Activated CD4-positive, alpha-beta T cell treated with anti-CD3 and anti-CD28 coated beads, Interleukin-2, amount 50 U/mL, for 16 hours (primary cell): ENCODE data around the gene FBXL15.
"Not testable (repeated sequence)": the region's sequence is repeated elsewhere in the genome, so short reads cannot be mapped to it uniquely, and the experiment has no call there.

Experiments
- DNase-seq: peaks from one replicate; pipeline ENCODE4 v3.0.0-alpha.2; 2020

Gene FBXL15

DNA sequence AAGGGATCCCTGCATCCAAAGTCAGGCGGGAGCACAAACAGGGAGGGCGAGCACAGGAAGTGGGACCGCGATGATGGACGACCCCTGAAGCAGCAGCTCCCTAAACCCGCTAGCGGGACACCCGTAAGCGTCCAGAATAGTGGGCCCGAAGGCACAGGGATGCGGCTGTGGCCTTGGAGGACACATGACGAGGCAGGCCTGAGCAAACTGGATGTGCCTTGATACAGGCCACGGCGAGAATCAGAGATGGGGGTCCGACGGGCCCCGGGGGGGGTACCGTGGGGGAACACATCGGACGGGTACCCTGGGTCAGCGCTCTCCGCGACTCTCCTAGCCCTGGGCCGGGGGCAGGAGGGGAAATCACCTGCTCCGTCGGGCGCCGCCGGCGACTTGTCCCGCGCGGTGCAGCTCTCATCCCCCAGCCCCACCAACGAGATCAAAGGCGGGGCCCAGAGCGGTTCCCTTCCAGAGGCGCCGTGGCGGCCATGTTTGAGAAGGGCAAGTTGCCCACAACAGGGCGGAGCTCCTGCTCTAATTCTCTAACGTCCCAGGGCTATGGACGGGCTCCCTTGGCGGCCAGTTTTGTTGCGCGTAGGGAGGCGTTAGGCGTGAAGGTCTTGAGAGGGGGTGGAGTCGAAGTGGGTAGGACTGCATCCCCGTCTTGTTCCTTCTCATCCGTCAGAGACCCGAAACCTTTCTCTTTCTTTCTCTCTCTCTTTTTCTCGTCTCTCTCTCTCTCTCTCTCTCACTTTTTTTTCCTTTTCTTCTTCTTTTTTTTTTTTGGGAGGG, 11.7 kb downstream of the FBXL15 start, which contains the start of gene CUEDC2:
CUEDC2 (minus strand) TSS at position 413 of the 789 bp plus-strand sequence. CDS start 7,386 bp downstream, outside the sequence.
- DNase-seq: peak; percentile 98

DNA sequence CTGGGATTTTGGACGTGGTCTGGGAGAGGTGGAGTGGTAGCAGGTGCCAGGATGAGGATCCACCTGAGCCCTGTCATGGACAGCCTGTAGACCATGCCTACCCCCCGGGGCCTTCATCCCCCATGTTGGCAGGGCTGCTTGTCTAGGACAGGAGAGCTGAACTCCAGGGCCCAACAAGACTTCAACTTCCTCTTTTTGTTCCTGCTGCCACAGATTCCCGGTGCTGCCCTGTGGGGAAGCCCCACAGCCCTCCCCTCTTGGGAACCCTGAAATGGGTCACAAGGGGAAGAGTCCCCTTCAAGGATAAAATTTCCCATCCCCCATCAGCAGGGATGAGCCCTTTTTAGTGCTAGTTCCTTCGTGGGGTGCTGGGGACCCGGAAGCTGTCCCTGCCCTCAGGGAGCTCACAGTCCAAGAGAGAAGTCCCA, 13.0 kb downstream of the FBXL15 start:
- DNase-seq: no peak

DNA sequence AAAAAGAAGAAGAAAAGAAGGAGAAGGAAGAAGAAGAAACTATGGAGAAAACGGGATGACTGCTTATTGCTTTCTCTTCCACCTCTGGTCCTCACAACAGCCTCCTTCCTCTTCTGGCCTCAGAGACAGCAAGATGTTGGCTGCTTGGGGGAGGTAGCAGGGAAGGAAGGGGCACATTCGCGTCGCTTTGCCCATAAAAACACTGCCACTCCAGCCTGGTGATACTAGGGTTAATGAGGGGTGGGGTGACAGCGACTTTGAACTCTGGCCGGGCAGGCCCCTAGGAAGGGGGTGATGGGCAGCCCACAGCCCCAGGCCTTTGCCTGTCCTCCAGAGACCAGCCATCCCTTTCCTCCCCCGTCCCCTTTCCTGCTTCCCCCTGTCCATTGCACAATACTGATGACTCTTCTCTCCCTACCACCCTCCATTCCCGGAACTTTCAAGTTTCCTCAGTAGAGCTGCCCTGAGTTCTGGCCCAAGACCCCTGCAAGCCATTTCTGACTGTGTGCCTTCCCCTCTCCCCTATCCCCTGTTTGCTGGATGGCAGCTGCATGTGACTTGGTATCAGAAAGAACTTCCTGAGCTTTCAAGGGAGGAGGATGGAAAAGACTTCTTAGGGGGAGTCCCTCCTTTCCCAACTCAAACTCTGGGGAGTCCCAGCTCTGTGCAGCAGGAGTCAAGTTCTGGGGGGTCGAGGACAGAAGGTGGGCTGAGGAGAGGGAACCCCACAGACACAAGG, 13.9 kb downstream of the FBXL15 start:
- DNase-seq: no peak

DNA sequence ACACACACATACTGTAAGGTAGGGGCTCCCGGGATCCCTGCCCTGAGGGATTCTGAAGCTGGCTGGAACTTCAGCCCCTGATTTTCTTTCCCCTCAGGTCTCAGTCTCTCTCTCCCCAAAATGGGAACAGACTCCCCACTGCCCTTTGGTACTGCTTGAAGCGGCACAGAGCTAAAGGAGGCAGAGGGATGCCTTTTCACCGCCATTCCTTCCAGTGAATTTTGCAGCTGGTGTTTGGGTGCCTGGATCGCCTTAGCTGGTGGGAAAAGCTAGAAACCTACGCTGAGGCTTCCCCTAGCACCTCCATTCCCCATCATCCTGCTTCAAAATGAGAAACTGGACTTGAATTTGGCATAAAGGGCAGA, 14.5 kb downstream of the FBXL15 start:
- no peak for DNase-seq

DNA sequence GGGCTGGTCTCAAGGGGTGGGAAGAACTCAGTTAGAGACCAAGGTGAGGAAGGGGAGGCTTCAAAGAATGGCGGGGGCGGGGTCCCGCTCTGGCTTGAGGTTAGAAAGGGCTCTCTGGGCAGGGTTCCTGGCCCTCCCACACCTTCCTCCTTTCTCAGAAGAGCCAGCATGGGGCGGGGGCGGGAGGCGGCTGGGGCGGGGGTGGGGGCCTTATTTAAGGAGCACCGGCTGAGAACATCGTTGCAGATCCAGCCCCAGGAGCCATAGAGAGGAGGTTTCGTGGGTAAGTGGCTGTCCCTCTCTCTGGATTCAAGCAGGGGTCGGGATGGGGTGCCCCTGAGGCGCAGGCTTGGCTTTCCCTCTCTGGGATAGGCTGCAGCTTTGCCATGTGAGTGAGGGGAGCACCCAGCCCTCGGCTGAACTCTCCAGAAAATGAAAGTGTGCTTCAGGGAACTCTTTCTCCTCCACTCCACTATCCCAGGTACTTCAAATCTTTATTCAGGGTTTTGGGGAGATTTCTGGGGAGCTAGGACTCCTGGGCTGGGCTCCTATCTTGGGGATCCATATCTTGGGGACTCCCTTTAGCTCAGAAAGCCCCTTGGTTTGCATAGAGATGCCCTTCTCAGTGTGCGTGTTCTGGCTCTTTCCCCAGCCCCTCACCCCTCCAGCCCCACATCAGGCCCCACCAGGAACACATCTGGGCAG, 15.0 kb downstream of the FBXL15 start:
- peak; percentile 79 for DNase-seq

DNA sequence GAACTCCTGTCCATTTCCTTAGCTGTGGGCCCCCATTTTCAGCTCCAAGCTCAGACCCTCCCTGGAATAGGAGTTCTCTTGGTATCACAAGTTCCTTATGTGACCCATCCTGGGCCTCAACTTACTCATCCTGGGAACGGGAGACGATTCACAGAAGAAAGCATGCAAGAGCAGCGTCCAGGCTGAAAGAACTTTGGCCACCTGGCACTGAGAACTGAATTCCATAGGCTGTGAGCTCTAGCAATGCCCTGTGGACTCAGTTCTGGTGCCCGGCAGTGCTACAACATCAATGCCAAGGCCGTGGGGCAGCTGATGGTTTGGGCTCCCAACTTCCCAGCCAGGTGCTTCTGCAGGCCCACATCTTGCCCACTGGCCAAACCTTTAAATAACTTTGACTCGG, 15.7 kb downstream of the FBXL15 start:
- DNase-seq: no peak

DNA sequence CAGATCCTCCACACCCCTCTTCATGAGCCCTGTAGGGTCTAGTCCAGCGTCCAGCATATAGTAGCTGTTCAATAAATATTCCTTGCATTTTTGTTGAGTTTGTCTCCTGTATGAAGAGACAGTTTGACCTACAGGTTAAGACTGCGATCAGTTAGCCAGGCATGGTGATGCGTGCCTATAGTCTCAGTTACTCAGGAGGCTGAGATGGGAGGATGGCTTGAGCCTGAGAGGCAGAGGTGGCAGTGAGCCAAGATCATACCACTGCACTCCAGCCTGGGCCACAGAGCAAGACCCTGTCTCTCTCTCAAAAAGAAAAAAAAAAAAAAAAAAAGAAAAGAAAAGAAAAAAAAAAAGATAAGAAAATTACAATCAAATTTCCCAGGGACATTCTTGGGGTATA, 16.9 kb downstream of the FBXL15 start:
- no peak for DNase-seq

DNA sequence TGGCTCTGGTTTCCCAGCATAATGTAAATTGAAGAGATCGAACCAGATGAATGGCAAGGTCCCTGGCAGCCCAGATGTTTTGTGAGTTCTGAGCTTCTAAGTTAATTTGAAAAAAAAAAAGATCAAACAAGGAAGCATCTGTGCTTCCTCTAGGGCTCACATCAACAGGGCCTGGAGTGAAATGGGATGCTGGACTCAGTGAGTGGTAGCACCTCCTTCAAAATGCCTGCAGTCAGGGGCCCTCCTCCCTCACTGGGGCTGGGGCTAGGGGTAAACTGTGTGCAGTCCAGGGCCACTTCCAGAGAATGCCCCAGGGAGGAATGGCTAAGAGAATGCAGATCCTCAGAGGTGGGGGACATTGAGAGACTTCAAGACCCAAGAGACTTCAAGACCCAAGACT, 17.7 kb downstream of the FBXL15 start:
- DNase-seq: no peak

DNA sequence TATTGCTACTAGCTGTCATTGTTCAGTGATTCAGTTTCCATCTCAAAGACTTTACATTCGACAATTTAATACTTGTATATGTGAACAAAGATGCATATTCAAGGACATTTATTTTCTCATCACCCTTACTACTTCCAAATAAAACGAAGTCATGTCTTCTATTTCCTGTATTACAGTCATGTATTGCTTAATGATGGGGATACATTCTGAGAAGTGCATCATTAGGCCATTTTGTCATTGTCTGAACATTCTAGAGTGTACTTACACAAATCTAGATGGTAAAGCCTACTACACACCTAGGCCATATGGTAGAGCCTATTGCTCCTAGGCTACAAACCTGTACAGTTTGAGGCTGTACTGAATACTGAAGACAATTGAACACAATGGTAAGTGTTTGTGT, 24.2 kb downstream of the FBXL15 start:
- DNase-seq: no peak

DNA sequence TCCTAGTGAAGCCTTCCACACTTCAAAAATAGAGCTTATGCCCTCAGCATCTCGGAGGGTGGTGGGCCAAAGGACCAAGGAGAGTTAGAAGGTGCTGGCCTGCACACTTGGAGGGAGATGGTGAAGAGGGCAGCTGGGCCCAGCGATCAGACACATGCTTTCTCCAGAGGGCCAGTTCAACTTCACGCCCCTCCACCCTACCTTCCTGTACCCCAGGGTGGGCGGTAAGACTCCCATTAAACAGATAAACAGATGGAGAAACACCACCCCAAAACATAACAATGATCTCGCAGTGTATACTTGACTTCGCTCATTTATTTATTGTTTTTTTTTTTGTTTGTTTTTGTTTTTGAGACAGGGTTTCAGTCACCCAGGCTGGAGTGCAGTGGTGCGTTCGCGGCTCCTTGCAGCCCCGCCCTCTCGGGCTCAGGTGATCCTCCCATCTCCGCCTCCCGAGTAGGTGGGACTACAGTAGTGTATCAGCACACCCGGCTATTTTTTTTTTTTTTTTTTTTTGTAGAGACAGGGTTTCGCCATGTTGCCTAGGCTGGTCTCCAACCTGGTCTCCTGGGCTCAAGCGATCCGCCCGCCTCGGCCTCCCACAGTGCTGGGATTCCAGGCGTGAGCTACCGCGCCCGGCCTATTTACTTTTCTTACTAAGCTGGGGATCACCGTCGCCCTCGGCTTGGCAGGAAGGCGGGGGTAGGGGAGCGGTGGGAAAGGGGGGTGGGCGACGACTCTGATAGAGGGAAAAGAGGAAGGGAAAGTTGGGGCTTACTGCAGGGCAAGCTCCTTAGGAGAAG, 28.9 kb downstream of the FBXL15 start:
- peak; percentile 90 for DNase-seq

DNA sequence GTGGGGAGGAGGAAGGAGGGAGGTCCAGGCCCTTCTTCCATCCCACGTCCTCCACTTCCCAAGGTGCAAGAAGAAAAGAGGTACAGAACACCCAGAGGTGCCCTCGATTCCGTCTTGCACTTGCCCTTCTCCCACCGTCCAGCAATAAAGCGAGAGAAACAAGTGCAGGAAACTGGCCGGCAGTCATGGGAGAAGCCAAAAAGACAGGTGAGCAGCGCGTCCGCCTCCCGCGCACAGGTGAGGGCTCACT, 29.4 kb downstream of the FBXL15 start:
- DNase-seq: no peak

DNA sequence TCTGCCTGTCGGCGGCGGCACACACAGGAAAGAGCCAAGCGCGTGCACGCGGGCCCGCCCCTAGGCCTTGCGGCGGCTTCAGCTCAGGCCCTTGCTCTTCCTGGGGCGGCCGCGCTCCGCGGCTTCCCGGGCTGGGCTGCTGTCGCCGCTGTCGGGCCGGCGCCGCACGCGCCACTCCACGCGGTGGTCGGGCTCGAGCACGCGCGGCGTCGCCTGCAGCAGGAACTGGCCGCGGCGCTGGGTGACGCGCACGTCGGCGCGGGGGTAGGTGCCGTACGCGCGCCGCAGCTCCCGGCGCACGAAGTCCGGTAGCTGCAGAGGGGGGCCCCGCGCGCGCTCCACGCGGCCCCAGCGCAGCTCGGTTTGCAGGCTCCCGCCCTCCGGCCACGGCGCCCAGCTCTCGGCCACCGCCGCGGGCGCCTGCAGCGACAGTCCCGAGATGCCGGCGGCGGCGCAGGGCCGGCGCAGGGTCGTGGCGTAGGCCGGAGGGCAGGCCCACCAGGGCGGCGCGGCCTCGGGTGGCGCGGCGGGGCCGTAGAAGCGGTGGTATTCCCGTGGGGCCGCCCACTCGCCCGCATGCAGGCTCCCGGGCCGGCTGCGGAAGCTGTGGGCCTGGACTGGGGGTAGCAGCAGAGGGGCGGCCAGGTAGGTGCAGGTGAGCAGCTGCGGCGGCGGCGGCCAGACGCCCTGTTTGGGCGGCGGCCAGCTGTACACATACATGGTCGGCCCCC, 29.9 kb downstream of the FBXL15 start:
- DNase-seq: peak; percentile 91

DNA sequence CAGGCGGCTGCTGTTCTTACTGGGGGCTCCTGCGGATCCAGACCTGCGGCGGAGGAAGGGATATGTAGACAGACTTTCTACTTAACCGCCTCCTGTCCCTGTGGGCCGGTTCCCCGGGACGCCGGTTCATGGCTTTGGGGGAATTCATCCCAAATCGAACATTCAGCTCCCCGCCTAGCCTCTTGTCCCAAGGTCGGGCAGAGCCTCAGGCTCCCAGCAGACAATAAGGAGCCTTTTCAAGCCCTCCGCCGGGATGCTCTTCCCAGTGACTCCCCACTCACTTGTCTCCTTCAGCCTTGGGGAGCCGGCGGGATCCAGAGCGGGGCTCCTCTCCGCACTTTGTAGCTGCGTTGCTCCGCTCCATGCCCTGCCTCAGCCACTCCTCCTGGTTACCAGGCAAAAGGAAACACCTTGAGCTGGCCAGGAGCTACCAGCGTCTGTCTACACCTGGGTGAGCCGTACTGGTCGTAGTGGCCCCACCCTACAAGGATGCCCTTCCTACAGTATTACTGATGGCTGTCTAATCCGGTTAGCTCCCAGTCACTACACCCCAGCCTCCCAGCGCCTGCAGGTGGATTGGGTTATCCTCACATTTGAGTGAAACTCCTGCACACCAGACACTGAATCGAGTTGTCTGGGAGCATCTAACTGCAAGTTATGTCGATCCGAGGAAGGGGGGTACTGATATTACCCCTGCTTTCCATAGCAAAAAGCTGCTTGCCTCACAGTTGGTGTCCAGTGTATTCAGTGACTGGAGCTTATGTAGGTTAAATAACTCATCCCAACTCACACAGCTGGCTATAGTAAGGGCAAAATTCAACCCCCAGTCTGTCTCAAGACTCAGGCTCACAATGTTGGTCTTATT, 30.7 kb downstream of the FBXL15 start, which contains the start of gene C10orf95:
C10orf95 (minus strand) TSS at position 439 of the 865 bp plus-strand sequence. CDS start 450 bp downstream, outside the sequence.
- no peak for DNase-seq

DNA sequence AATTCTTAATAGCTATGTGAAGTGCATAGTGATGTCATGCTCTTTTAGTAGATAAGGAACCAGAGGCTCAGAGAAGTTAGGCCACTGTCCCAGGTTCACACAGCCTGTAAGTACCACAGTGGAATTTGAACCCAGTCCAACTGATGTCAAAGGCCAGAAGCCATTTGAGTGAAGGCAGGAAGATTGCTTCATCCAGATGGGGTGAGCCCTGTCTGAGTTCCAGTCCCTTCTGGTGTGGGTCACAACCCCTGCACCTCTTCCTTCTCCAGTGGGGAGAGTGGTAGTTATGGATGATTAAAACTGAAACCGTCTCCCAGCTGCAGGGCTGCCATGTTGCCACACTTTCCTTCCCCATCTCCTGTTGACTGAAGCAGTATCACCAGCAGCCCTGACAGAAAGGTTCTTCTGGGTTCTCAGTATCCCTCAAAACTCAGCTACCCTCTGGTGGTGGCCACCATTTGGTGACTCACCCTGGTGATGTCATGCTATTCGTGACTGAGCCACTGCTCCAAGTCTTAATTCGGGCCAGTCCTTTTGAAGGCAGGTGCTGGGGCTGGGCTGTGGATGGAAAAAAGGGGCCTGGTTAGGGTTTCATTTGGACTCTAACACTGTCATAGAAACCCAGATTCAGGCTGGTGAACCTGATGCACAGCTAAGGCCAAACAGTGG, 32.2 kb downstream of the FBXL15 start:
- DNase-seq: peak; percentile 89

DNA sequence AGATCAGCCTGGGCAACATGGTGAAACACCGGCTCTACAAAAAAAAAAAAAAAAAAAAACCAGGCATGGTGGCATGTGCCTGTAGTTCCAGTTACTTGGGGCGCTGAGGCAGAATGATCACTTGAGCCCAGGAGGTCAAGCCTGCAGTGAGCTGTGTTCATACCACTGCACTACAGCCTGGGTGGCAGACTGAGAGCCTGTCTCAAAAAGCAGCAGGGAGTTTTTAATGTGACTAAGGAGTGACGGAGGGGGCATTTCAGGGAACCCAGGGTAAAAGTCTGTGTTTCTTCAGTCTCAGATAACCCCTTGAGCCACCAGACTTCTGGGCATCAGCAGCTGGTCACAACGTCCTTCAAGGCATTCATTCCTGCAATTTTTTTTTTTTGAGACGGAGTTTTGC, 32.9 kb downstream of the FBXL15 start:
- no peak for DNase-seq

DNA sequence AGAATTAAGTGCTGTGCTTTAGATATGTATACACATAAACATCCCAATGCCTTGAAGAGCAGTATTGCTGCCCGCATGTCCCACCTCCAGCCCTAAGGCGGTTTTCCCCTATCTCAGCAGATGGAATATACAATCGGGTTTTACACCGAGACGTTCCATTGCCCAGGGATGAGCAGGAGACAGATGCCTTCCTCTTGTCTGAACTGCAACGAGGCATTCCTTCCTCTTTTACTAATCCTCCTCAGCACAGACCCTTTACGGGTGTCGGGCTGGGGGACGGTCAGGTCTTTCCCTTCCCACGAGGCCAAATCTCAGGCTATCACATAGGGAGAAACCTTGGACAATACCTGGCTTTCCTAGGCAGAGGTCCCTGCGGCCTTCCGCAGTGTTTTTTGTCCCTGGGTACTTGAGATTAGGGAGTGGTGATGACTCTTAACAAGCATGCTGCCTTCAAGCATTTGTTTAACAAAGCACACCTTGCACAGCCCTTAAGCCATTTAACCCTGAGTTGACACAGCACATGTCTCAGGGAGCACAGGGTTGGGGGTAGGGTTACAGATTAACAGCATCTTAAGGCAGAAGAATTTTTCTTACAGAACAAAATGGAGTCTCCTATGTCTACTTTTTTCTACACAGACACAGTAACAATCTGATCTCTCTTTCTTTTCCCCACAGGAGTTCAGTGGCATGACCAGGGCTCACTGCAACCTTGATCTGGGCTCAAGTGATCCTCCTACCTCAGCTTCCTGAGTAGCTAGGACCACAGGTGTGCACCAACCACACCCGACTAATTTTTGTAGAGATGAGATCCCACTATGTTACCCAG, 34.2 kb downstream of the FBXL15 start:
- not testable (repeated sequence) for DNase-seq

DNA sequence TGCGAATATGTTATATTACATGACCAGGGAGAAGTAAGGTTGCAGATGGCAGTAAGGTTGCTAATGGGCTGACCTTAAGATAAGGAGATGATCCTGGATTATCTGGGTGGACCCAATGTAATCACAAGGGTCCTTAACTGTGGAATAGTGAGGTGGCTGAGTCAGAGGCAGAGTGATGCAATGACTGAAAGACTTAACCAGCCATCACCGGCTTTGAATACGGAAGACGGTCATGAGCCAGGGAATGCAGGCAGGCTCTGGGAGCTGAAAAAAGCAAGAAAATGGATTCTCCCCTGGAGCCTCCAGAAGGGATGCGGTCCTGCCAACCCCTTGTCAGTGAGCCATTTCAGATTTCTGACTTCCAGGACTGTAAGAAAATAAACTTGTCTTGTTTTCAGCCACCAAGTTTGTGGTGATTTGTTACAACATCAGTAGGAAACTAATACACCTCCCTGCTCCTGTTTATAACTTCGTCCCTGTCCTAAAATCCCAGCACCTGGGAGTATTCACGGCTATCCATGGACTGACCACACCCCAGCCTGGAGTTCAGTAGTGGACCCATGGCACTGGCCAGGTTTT, 35.3 kb downstream of the FBXL15 start:
- DNase-seq: no peak

DNA sequence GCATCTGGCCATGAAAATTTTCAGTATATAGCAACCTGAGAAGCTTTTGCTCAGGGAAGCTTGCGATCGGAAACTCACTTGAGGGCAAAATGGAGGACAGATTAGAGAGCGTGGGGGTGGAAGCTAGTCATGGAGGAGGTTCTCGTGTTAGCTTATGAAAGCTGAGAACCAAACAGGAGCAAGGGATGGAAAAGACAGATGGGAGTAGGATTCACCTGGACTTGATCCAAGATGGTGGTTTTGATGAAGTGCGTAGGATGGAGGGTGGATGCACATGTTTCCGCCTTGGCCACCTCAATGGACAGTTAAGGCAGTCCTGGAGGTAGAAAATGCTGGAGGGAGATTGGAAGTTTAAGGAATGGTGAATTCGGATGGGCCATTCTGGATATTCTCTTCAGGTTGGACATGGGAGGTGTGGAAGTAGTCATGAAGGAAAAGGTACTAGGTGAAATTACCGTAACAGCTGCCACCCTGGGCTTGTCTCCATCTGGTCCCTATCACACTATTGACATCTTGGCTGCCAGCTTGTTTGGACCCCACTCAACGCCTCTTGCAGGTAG, 37.0 kb downstream of the FBXL15 start:
- no peak for DNase-seq

DNA sequence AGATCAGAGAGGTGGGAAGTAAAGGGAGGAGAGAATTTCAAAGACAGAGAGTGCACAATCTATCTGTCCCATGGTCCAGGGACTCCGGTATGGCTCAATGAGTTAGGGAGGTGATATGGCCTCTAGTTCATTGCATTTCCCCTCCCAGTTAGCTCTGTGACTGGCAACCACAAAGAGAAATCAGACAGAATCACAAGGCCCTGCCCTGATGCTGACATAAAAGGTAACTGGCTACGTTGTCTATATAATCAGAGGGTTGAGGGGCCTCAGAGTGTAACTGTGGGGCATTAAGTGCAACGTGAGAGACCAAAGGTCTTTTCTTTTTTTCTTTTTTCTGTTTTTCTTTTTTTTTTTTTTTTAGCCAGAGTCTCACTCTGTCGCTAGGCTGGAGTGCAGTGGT, 38.0 kb downstream of the FBXL15 start:
- no peak for DNase-seq
